Endothelial cell of umbilical vein (primary cell): ENCODE data around the gene PRKAG1. TPM values are rescaled to one million over a fixed set of nuclear protein-coding genes. Genes with fewer than 3 reads are reported as not detected.

ENCODE experiments used
- BruUV-seq: library from RNA; stranded (reverse); fragments of 400-500 nt; replicated peaks from 2 replicates; lab custom pipeline; 2021; lab: Mats Ljungman, UMichigan
- CTCF ChIA-PET: fragments of 300-600, 350-600 bp; sonication (Branson Sonifier 250); formaldehyde crosslinking; loops from one replicate; lab custom pipeline; 2021; ENCODE audit warnings: antibody characterized with exemption, inconsistent platforms; lab: Charles Lee
- POLR2A ChIA-PET: fragments of 300-600, 350-600 bp; sonication (Branson Sonifier 250); formaldehyde crosslinking; loops from one replicate; lab custom pipeline; 2021; ENCODE audit warnings: antibody characterized with exemption, inconsistent platforms; lab: Charles Lee
- DNase-seq: peaks from one replicate; pipeline ENCODE4 v3.0.0-alpha.2; 2011; ENCODE audit warnings: low read depth, low spot score
- FAIRE-seq: peaks from 2 replicates; lab custom pipeline; 2011; peaks lifted over from hg19 to GRCh38; lab: Jason Lieb, UNC
- H2AFZ ChIP-seq: 2 replicates; pipeline ENCODE4 v1.6.0; 2012; ENCODE audit warnings: low read depth, low read length, control low read depth, inconsistent platforms
- H3K27ac ChIP-seq: 2 replicates; pipeline ENCODE4 v1.5.1; 2011; ENCODE audit warnings: low read depth, mild to moderate bottlenecking, control low read depth, low read length, moderate library complexity; ENCODE audit not compliant: insufficient read depth
- H3K27me3 ChIP-seq, 2 experiments: 2 replicates each; pipeline versions ENCODE4 v1.6.0 to v1.6.1; 2011; ENCODE audit warnings: low read length in 2 of 2, mixed read lengths in 1 of 2; ENCODE audit not compliant: control insufficient read depth in 2 of 2, insufficient read depth in 2 of 2
- H3K36me3 ChIP-seq, 2 experiments: 2 replicates in 1 of 2; 3 replicates in 1 of 2; pipeline ENCODE4 v1.5.1; 2011; ENCODE audit warnings: low read length in 2 of 2, mild to moderate bottlenecking in 1 of 2, moderate library complexity in 1 of 2; ENCODE audit not compliant: control insufficient read depth in 2 of 2, insufficient read depth in 2 of 2; ENCODE audit errors: extremely low read depth in 1 of 2
- H3K4me1 ChIP-seq: 3 replicates; pipeline ENCODE4 v1.5.1; 2011; ENCODE audit warnings: mild to moderate bottlenecking, low read length; ENCODE audit not compliant: control insufficient read depth, insufficient read depth; ENCODE audit errors: extremely low read depth
- H3K4me2 ChIP-seq: 2 replicates; pipeline ENCODE4 v1.6.1; 2011; ENCODE audit warnings: low read length, control low read depth, mixed read lengths; ENCODE audit not compliant: insufficient read depth
- H3K4me3 ChIP-seq, 3 experiments: fragments of 200-600 bp in 1 of 3; sonication (generic), shearing (Covaris generic) in 1 of 3; replicated peaks in 1 of 3; 2 replicates each; pipeline ENCODE4 v1.5.1; 2011 to 2016; ENCODE audit warnings: control low read depth in 3 of 3, low read length in 3 of 3, mild to moderate bottlenecking in 2 of 3, inconsistent platforms in 1 of 3, low read depth in 1 of 3, moderate library complexity in 1 of 3; ENCODE audit not compliant: insufficient read depth in 1 of 3
- H3K79me2 ChIP-seq: 2 replicates; pipeline ENCODE4 v1.6.0; 2012; ENCODE audit warnings: low read length, inconsistent platforms; ENCODE audit not compliant: control insufficient read depth, insufficient read depth
- H3K9ac ChIP-seq: replicated peaks from 2 replicates; pipeline ENCODE3; 2011; ENCODE audit warnings: low read length, control low read depth; ENCODE audit not compliant: insufficient read depth; ENCODE audit errors: extremely low read depth
- H3K9me1 ChIP-seq: replicated peaks from 3 replicates; pipeline ENCODE4 v1.6.0; 2011; ENCODE audit warnings: mild to moderate bottlenecking, low read length; ENCODE audit not compliant: control insufficient read depth, insufficient read depth; ENCODE audit errors: extremely low read depth
- H3K9me3 ChIP-seq: replicated peaks from 2 replicates; pipeline ENCODE4 v1.5.1; 2012; ENCODE audit warnings: low read length, inconsistent platforms; ENCODE audit not compliant: control insufficient read depth, insufficient read depth
- H4K20me1 ChIP-seq: replicated peaks from 2 replicates; pipeline ENCODE3; 2011; ENCODE audit warnings: mild to moderate bottlenecking, low read length; ENCODE audit not compliant: control insufficient read depth, insufficient read depth; ENCODE audit errors: extremely low read depth
- EZH2 ChIP-seq: IDR thresholded peaks from 2 replicates; pipeline ENCODE4 v1.6.1; 2012; ENCODE audit warnings: borderline replicate concordance, low read depth, mild to moderate bottlenecking, moderate library complexity, low read length, inconsistent platforms; ENCODE audit not compliant: severe bottlenecking
- JUN ChIP-seq: IDR thresholded peaks from 2 replicates; pipeline ENCODE4 v1.6.1; 2011; ENCODE audit warnings: borderline replicate concordance, low read depth; ENCODE audit not compliant: insufficient read length, insufficient read depth
- dilution Hi-C: fragments of 300-500 bp; cut with MboI; formaldehyde crosslinking; loops from one replicate; pipeline ENCODE4 v1.15.0; 2019; ENCODE audit warnings: low sequenced_read_pairs; ENCODE audit not compliant: extremely low pct_ligation_motif_present
- intact Hi-C: fragments of 100-400 bp; cut with micrococcal nuclease; formaldehyde crosslinking; loops from one replicate; pipeline ENCODE4 v1.10.0; 2022
- polyA plus RNA-seq, 4 experiments: library from polyadenylated mRNA; depleted of rRNA in 3 of 4; stranded (reverse) in 3 of 4; unstranded in 1 of 4; fragments of >200 nt; gene quantifications; 2 replicates each; pipeline versions ENCODE4 v1.2.1 to v1.2.3, GENCODE V29; 2011 to 2012; ENCODE audit warnings: missing spikeins in 1 of 4
- total RNA-seq: library from RNA; stranded (reverse); gene quantifications from 2 replicates; pipeline ENCODE4 v1.2.3, GENCODE V29; 2021
- TF ChIP-seq, protein P1 (sequence below), 2 donors: IDR thresholded peaks; 1 replicate in 1 of 2; 2 replicates in 1 of 2; pipeline ENCODE4 v1.5.1; 2011; ENCODE audit warnings: low read length in 2 of 2, mild to moderate bottlenecking in 2 of 2, moderate library complexity in 2 of 2, control low read depth in 1 of 2, inconsistent platforms in 1 of 2, low read depth in 1 of 2; ENCODE audit not compliant: insufficient read depth in 1 of 2; ENCODE audit errors: extremely low read depth in 1 of 2

Gene PRKAG1
- total and polyA plus RNA-seq, 2 donors (not counting 3 experiments of a cell fraction or from before 2014, with no cell fraction given), result 52.1 to 54.9 TPM

DNA sequence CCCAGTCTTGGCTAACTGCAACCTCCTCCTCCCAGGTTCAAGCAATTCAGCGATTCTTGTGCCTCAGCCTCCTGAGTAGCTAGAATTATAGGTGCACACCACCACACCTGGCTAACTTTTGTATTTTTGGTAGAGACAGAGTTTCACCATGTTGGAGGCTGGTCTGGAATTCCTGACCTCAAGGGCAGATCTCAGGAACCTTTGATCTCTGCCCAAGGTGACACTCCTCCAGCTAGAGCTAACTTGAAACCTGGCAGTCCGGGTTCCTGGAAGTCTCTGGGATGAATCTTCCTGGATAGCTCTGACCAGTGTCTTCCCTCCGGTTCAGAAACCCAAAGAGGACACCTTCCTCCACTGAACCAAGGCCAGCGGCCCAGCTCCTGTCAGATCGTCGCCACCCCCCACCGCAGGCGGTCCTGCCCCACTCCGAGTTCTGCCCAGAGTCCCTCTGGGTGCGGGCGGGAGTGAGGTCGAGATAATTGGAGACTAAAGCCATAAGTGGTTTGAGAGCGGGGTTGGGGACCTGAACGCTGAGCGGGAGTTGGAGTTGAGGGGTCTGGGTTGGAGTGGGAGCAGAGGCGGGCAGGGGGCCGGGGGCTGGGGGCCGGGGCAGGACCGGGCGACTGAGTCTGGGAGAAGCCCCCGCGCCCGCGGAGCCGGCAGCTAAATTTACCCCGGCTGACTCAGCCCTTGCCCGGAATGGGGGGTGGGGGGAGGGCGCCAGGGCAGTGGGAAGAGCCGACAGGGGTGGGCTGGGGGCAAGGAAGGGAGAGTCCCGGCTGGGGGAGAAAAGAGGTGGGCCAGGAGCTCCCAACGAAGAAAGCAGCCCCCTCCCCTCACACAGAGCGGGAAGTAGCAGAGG, 24.1 kb downstream of the PRKAG1 start:
- H3K4me1 ChIP-seq, result peaks cover 9% of the 10 kb centered on the region
- FAIRE-seq (no peak), DNase-seq (no peak)
- dilution Hi-C loops, result no loop called here
- H3K9me3 ChIP-seq, result no peaks in the 10 kb centered on the region
- H3K79me2 ChIP-seq, result no peaks in the 10 kb centered on the region
- no TSS peak for BruUV-seq
- no peak overlapping the region for H2AFZ ChIP-seq
- no peak overlapping the region for H3K4me2 ChIP-seq
- no peaks in the 10 kb centered on the region for H3K9me1 ChIP-seq
- no peaks in the 10 kb centered on the region for H4K20me1 ChIP-seq
- H3K9ac ChIP-seq, result no peak overlapping the region
- H3K27ac ChIP-seq, result no peak overlapping the region
- H3K4me3 ChIP-seq, result no peak overlapping the region
- H3K27me3 ChIP-seq, result peaks cover 26 to 28% of the 10 kb centered on the region in 2 experiments
- TF ChIP-seq, protein P1, sequence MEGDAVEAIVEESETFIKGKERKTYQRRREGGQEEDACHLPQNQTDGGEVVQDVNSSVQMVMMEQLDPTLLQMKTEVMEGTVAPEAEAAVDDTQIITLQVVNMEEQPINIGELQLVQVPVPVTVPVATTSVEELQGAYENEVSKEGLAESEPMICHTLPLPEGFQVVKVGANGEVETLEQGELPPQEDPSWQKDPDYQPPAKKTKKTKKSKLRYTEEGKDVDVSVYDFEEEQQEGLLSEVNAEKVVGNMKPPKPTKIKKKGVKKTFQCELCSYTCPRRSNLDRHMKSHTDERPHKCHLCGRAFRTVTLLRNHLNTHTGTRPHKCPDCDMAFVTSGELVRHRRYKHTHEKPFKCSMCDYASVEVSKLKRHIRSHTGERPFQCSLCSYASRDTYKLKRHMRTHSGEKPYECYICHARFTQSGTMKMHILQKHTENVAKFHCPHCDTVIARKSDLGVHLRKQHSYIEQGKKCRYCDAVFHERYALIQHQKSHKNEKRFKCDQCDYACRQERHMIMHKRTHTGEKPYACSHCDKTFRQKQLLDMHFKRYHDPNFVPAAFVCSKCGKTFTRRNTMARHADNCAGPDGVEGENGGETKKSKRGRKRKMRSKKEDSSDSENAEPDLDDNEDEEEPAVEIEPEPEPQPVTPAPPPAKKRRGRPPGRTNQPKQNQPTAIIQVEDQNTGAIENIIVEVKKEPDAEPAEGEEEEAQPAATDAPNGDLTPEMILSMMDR (IDR thresholded peaks at IDR 0.05; ENCODE audit: extremely low read depth in 1 of 2, insufficient read depth in 1 of 2, low read depth in 1 of 2, low read length in 2 of 2), result no peak
- TF ChIP-seq EZH2, result peak; percentile 48
- TF ChIP-seq JUN, result no peak
- ChIA-PET CTCF (interaction anchor here (0.9 to 10.5 kb wide), 7 partner anchors 13 to 142 kb away, joined by 3 to 175 read pairs (median 5); partner anchors contain the start of genes FKBP11, PRKAG1 and WNT1), POLR2A (interaction anchor here (0.6 kb wide), 1 partner anchor 193 kb away, joined by 6 read pairs; no protein-coding TSS in a partner anchor)
- intact Hi-C loops, result loop anchor here (1.0 kb wide), 2 partner anchors 20 to 141 kb away; no protein-coding TSS in a partner anchor
- no peaks in the 10 kb centered on the region for H3K36me3 ChIP-seq
